Testis (tissue), 3 donors: ENCODE measurements around the gene STX16. TPM values are rescaled to one million over a fixed set of nuclear protein-coding genes. Genes with fewer than 3 reads are reported as not detected.
"Not testable (repeated sequence)": the region's sequence is repeated elsewhere in the genome, so short reads cannot be mapped to it uniquely, and the experiment has no call there.

ENCODE experiments used
- DNase-seq: peaks from one replicate; pipeline ENCODE4 v3.0.0-alpha.2; 2019
- H3K27ac ChIP-seq, 2 donors: fragments of 200-600 bp; sonication (generic); one replicate each; pipeline ENCODE4 v1.5.1; 2019
- H3K27me3 ChIP-seq: fragments of 200-600 bp; sonication (generic); one replicate; pipeline ENCODE4 v1.5.1; 2019
- H3K36me3 ChIP-seq: fragments of 200-600 bp; sonication (generic); one replicate; pipeline ENCODE4 v1.5.1; 2017; ENCODE audit warnings: low read depth; ENCODE audit errors: missing control alignments
- H3K4me1 ChIP-seq: fragments of 200-600 bp; sonication (generic); one replicate; pipeline ENCODE4 v1.5.1; 2019
- H3K4me3 ChIP-seq, 2 donors: fragments of 200-600 bp; sonication (generic); one replicate each; pipeline ENCODE4 v1.5.1; 2017 to 2019
- H3K9me3 ChIP-seq: fragments of 200-600 bp; sonication (generic); one replicate; pipeline ENCODE4 v1.5.1; 2017
- POLR2A ChIP-seq: fragments of 450-650 bp; IDR thresholded peaks from one replicate; pipeline ENCODE4 v1.6.1; 2017; ENCODE audit warnings: antibody characterized with exemption, mild to moderate bottlenecking, moderate library complexity
- WGBS, 2 donors: methylation state at CpG; one replicate each; pipeline ENCODE4 v1.1.5; 2018; 5-methylcytosine and 5-hydroxymethylcytosine counted together
- intact Hi-C: fragments of 100-400 bp; cut with DNase I; formaldehyde crosslinking; loops from one replicate; pipeline ENCODE4 v1.15.1; 2023; ENCODE audit warnings: low total_unique reads
- polyA plus RNA-seq: library from polyadenylated mRNA; stranded (reverse); fragments of 350-450 nt; fragmentation: Illumina TruSeq; extraction: RNeasy Lipid Tissue Mini Kit (QIAGEN cat#74804); gene quantifications from one replicate; pipeline ENCODE4 v1.2.3, GENCODE V29; 2014; ENCODE audit warnings: low read depth, low replicate concordance; ENCODE audit not compliant: insufficient read depth
- total RNA-seq, 2 donors: library from RNA; depleted of rRNA; stranded (reverse); fragments of >200 nt; gene quantifications; one replicate each; pipeline ENCODE4 v1.2.3, GENCODE V29; 2016
- TF ChIP-seq, protein P1 (sequence below), 3 experiments: fragments of 450-650 bp in 2 of 3; fragments of 200-600 bp in 1 of 3; sonication (generic) in 1 of 3; IDR thresholded peaks; one replicate each; pipeline ENCODE4 v1.5.1; 2016 to 2019; ENCODE audit warnings: antibody characterized with exemption in 3 of 3, mild to moderate bottlenecking in 2 of 3, moderate library complexity in 1 of 3

Gene STX16
- total and polyA plus RNA-seq, 3 donors from 2014 or later: 79.3 to 124 (median 107) TPM

DNA sequence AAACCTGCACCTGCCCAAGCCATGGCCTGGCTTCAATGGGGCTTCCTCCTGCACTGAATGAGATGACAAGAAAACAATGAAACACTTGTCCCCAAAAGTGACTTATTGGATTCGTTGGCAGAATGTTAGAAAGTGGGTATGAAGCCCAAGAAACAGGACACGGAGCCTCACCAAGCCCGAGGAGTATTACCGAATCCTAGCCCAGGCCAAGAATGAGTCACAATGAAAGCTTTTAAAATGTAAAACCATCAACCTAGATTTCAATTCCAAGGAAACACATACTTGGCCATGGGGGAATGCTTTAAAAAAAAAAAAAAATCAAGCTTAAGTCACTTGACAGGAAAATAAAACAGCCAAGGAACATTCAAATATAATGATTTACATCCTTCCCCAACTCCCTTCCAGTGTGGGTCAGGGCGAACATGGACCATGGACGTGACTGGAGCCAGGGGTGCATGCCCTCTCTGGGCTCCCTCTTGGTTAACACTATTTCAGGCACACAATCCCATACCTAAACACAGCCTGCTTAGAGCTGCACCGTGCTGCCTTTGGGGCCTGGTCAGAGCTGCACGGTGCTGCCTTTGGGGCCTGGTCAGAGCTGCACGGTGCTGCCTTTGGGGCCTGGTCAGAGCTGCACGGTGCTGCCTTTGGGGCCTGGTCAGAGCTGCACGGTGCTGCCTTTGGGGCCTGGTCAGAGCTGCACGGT is 3.1 kb upstream of the STX16 start:
- H3K36me3 ChIP-seq: no peaks in the 10 kb centered on the region
- DNase-seq: peak; percentile 10
- TF ChIP-seq, protein P1, sequence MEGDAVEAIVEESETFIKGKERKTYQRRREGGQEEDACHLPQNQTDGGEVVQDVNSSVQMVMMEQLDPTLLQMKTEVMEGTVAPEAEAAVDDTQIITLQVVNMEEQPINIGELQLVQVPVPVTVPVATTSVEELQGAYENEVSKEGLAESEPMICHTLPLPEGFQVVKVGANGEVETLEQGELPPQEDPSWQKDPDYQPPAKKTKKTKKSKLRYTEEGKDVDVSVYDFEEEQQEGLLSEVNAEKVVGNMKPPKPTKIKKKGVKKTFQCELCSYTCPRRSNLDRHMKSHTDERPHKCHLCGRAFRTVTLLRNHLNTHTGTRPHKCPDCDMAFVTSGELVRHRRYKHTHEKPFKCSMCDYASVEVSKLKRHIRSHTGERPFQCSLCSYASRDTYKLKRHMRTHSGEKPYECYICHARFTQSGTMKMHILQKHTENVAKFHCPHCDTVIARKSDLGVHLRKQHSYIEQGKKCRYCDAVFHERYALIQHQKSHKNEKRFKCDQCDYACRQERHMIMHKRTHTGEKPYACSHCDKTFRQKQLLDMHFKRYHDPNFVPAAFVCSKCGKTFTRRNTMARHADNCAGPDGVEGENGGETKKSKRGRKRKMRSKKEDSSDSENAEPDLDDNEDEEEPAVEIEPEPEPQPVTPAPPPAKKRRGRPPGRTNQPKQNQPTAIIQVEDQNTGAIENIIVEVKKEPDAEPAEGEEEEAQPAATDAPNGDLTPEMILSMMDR (IDR thresholded peaks at IDR 0.05): no peak
- TF ChIP-seq POLR2A: no peak
- no peaks in the 10 kb centered on the region for H3K27me3 ChIP-seq
- WGBS, 2 donors: 56 to 66% methylated on average over 7 to 8 of the region's 12 CpGs
- no peak overlapping the region for H3K4me3 ChIP-seq
- H3K9me3 ChIP-seq: no peaks in the 10 kb centered on the region
- intact Hi-C loops: no loop called here
- H3K4me1 ChIP-seq: peaks cover 2% of the 10 kb centered on the region
- H3K27ac ChIP-seq: no peak overlapping the region

DNA sequence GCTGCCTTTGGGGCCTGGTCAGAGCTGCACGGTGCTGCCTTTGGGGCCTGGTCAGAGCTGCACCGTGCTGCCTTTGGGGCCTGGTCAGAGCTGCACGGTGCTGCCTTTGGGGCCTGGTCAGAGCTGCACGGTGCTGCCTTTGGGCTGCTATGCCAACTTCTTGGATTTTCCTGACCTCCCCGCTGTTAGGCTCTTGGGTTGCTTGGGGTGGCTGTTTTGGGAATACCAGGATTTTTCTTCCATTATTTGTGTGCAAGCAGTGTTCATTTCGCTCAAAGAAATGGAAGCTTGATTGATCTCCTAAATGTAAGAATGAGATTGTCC is 2.6 kb upstream of the STX16 start:
- H3K9me3 ChIP-seq, H3K27ac ChIP-seq, intact Hi-C loops, H3K4me1 ChIP-seq, H3K36me3 ChIP-seq, H3K4me3 ChIP-seq, H3K27me3 ChIP-seq: not testable (repeated sequence)
- WGBS, 2 donors: 64 to 71% methylated on average over 3 to 6 of the region's 6 CpGs
- DNase-seq: peak; percentile 2

DNA sequence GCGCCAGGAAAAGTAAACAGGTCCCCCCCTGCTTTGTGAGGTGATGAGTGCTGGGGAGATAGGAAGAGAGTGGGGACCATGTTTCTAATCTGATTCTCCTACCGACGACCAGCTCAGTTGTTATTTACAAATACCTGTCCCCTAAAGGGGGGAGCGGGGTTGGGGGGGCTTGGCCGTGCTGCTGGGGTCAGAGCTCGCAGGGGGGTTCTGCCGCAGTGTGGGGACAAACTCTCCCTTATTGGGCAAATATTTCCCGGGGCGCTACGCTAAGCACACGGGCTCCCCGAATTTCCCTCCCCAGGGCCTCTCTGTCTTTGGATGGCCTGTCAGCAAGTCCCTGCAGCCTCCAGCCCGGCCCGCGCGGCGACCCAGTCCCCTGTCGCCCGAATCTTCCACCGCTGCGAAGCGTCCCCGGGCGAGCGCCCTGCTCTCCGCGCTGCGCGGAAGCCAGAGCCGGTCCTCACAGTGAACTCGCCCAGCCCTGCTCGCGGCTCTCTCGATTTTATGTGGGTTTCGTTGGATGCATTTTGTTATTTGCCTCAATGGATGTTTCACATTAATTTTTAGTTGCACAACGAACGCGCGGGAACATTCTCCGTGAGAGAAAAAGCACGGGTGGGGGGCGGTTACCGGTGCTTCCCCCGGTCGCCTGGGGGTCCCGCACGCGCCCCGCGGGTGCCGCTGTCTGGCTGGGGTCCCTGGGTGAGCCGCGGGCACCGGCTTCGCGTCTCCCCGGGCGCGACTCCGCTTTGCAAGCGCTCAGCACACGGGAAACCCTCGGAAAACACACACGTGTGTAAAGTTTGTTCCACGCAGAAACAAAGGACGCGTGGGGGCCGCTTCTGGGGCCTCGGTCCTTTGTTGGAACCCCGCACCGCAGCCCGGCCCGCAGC is 1.5 kb upstream of the STX16 start:
- H3K4me3 ChIP-seq: peak overlapping the region; percentile 93 to 98

DNA sequence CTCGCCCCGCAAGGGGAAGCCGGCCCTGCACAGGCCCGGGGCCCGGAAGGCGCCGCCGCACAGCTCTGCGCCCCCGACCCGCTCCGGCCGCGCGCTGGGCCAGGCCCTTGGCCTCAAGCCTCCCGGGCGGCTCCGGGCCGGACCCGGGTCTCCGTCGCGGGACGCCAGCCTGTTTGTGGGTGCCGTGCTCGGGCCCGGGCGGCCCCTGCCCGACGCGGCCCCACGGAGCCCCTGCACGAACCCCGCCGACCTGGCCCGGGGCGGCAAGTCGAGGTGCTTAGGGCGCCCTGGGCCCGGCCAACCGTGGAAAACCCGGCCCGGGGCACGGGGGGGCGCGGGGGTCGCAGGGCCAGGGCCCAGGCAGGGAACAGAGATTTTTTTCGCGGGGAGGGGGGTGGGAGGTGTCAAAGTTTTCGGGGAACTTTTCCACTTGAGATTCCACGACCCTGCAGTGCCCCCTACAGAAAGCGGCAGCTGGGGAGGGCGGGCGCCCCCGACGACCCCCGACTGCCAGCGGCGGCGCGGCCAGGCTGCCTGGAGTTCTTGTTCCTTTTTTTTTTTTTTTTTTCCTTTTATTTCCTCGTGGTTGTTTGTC is 805 bp upstream of the STX16 start:
- intact Hi-C loops: loop anchor here (10.0 kb wide), 1 partner anchor 45 kb away; no protein-coding TSS in a partner anchor
- TF ChIP-seq, protein P1 (IDR thresholded peaks at IDR 0.05): no peak
- TF ChIP-seq POLR2A: no peak

More for the DNA sequence above, 1.5 kb upstream of the STX16 start:
- no peaks in the 10 kb centered on the region for H3K9me3 ChIP-seq
- H3K27me3 ChIP-seq: no peaks in the 10 kb centered on the region
- intact Hi-C loops: loop anchor here (10.0 kb wide), 1 partner anchor 45 kb away; no protein-coding TSS in a partner anchor
- no peak for TF ChIP-seq POLR2A
- TF ChIP-seq, protein P1 (IDR thresholded peaks at IDR 0.05): no peak
- peaks cover 8% of the 10 kb centered on the region for H3K4me1 ChIP-seq
- peak overlapping the region; percentile 15 to 90 for H3K27ac ChIP-seq
- H3K36me3 ChIP-seq: no peaks in the 10 kb centered on the region
- DNase-seq: no peak
- 37 to 47% methylated on average over 50 to 69 of the region's 73 CpGs for WGBS, 2 donors

DNA sequence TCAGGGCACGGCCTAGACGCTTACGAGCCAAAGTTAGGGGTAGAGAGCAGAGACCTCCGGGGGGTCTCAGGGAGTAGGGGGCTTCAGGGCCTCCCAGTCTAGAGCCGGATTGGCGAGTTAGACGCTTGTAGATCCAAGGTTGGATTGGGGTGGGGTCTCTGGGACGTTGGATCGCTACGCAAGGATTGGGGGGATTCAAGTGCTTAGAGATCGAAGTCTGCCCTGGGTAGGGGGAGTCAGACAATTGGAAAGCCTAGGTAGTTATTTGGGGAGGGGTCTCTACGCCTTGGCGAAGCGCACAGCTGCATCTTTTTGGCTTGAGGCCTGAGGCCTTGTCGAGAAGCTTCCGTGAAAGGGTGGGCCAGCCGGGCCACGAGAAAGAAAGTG is 469 bp downstream of the STX16 start:
- H3K9me3 ChIP-seq: no peaks in the 10 kb centered on the region
- peak overlapping the region; percentile 90 to 93 for H3K27ac ChIP-seq
- H3K27me3 ChIP-seq: no peaks in the 10 kb centered on the region
- TF ChIP-seq POLR2A: no peak
- H3K36me3 ChIP-seq: no peaks in the 10 kb centered on the region
- intact Hi-C loops: loop anchor here (10.0 kb wide), 1 partner anchor 47 kb away; no protein-coding TSS in a partner anchor
- no peak for DNase-seq
- WGBS, 2 donors: 0 to 1% methylated on average over 18 of the region's 18 CpGs
- peaks cover 14% of the 10 kb centered on the region for H3K4me1 ChIP-seq
- H3K4me3 ChIP-seq: peak overlapping the region; percentile 93 to 98

More for the DNA sequence above, 805 bp upstream of the STX16 start:
- Histone ChIP-seq H3K27me3 (no peaks in the 10 kb centered on the region), H3K36me3 (no peaks in the 10 kb centered on the region), H3K27ac (peak overlapping the region; percentile 90 to 93), H3K4me1 (peaks cover 8% of the 10 kb centered on the region), H3K9me3 (no peaks in the 10 kb centered on the region), H3K4me3 (peak overlapping the region; percentile 93 to 98)
- 0 to 1% methylated on average over 16 to 38 of the region's 62 CpGs for WGBS, 2 donors
- peak; percentile 49 for DNase-seq
